PFSK-1 (cell line): ENCODE measurements around the gene ADCY1.

ENCODE experiments used
- POLR2AphosphoS5 ChIP-seq: IDR thresholded peaks from 2 replicates; pipeline ENCODE4 v1.6.1; 2012; ENCODE audit warnings: low read depth, mild to moderate bottlenecking, control low read depth, low read length, moderate library complexity
- REST ChIP-seq, 2 experiments: IDR thresholded peaks; 2 replicates each; pipeline versions ENCODE4 v1.6.1 to v1.8.0; 2011 to 2012; ENCODE audit warnings: low read depth in 2 of 2, low read length in 2 of 2, control low read depth in 1 of 2, inconsistent platforms in 1 of 2, mild to moderate bottlenecking in 1 of 2, moderate library complexity in 1 of 2; ENCODE audit not compliant: insufficient read depth in 1 of 2
- SIN3A ChIP-seq: IDR thresholded peaks from 2 replicates; pipeline ENCODE4 v1.6.1; 2012; ENCODE audit warnings: mild to moderate bottlenecking, low read length, moderate library complexity, borderline replicate concordance; ENCODE audit not compliant: insufficient read depth
- TAF1 ChIP-seq: IDR thresholded peaks from 2 replicates; pipeline ENCODE4 v1.6.1; 2012; ENCODE audit warnings: low read length, control low read depth, borderline replicate concordance; ENCODE audit not compliant: insufficient read depth

GRCh38 chr7:45712057-45712689 lies 138.0 kb downstream of the ADCY1 start:
- TF ChIP-seq POLR2AphosphoS5 (no peak), TAF1 (no peak), REST (IDR thresholded peaks at IDR 0.05; ENCODE audit: insufficient read depth in 1 of 2, low read depth in 2 of 2, low read length in 2 of 2) (no peak), SIN3A (no peak)
